Left lung (tissue), 10 donors: ENCODE measurements around the gene DHX9. TPM values are rescaled to one million over a fixed set of nuclear protein-coding genes. Genes with fewer than 3 reads are reported as not detected.

ENCODE experiments used
- ATAC-seq: fragments of 200-7000 bp; cut with Tn5 transposase; one replicate; pipeline ENCODE4 v1.9.1; 2020; ENCODE audit warnings: moderate library complexity
- DNase-seq, 4 donors: peaks; one replicate each; pipeline ENCODE4 v3.0.0-alpha.2; 2013 to 2020
- H3K27ac ChIP-seq, 2 donors: fragments of 200-600 bp; sonication (generic) in 1 of 2; one replicate each; pipeline versions ENCODE4 v1.5.0 to v1.8.0; 2020 to 2021
- H3K27me3 ChIP-seq, 2 donors: fragments of 200-600 bp; sonication (generic) in 1 of 2; one replicate each; pipeline versions ENCODE4 v1.5.0 to v1.8.0; 2020 to 2021
- H3K36me3 ChIP-seq, 2 donors: fragments of 200-600 bp; sonication (generic) in 1 of 2; one replicate each; pipeline versions ENCODE4 v1.5.0 to v1.8.0; 2020 to 2021
- H3K4me1 ChIP-seq, 2 donors: fragments of 200-600 bp; one replicate each; pipeline ENCODE4 v1.8.0; 2021
- H3K4me3 ChIP-seq, 2 donors: fragments of 200-600 bp; sonication (generic) in 1 of 2; one replicate each; pipeline versions ENCODE4 v1.5.0 to v1.8.0; 2020 to 2021; ENCODE audit warnings: mild to moderate bottlenecking in 1 of 2
- H3K9me3 ChIP-seq, 2 donors: fragments of 200-600 bp; sonication (generic) in 1 of 2; one replicate each; pipeline versions ENCODE4 v1.5.0 to v1.8.0; 2020 to 2021
- CTCF ChIP-seq, 2 donors: fragments of 200-600 bp; sonication (generic) in 1 of 2; IDR thresholded peaks; one replicate each; pipeline versions ENCODE4 v1.5.0 to v1.8.0; 2021; ENCODE audit warnings: antibody characterized with exemption in 2 of 2
- intact Hi-C, 2 donors: fragments of 100-400 bp; cut with DNase I; formaldehyde crosslinking; loops; one replicate each; pipeline versions ENCODE4 v1.11.2 to v1.14.2; 2022
- polyA plus RNA-seq, 6 donors: library from polyadenylated mRNA; unstranded; fragments of 120-200 nt; gene quantifications; one replicate each; pipeline ENCODE4 v1.2.1, GENCODE V29; 2013; ENCODE audit not compliant: insufficient read length in 6 of 6
- total RNA-seq, 2 donors: library from RNA; stranded (reverse); fragmentation: NEBNext Ultra II Directional; extraction: Animal tissue kit (Norgen Biotek cat#: 25700); gene quantifications; one replicate each; pipeline ENCODE4 v1.2.1, GENCODE V29; 2021
- donor health status: DM: no; HTN: yes; CAD: no.
- donor health status: DM: no; HTN: no; CAD: no.

DHX9 gene
- total and polyA plus RNA-seq, 8 donors = 109 to 269 (median 242) TPM

GRCh38 chr1:182834326-182834725 is 4.8 kb upstream of the DHX9 start:
- intact Hi-C loops = no loop called here
- Histone ChIP-seq H3K4me3 (no peak overlapping the region), H3K27me3 (no peaks in the 10 kb centered on the region), H3K36me3 (peaks cover 0 to 23% of the 10 kb centered on the region in 2 donors), H3K4me1 (peaks cover 0 to 7% of the 10 kb centered on the region in 2 donors), H3K9me3 (no peaks in the 10 kb centered on the region), H3K27ac (no peak overlapping the region)
- no peak for ATAC-seq
- no peak for TF ChIP-seq CTCF (IDR thresholded peaks at IDR 0.05)
- no peak for DNase-seq

DNA sequence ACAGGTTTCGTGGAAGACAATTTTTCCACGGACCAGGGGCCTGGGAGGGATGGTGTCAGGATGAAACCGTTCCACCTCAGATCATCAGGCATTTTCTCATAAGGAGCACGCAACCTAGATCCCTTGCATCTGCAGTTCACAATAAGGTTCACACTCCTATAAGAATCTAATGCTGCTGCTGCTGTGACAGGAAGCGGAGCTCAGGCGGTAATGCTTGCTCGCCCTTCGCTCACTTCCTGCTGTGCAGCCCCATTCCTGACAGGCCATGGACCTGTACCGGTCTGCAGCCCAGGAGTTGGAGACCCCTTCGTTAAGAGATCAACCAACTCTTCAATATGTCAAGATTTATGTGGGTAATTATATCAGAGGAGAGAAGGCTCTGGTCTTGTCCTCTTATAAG is 3.3 kb upstream of the DHX9 start:
- Histone ChIP-seq H3K27me3 (no peaks in the 10 kb centered on the region), H3K4me1 (peaks cover 5 to 16% of the 10 kb centered on the region in 2 donors), H3K4me3 (no peak overlapping the region), H3K27ac (no peak overlapping the region), H3K36me3 (peaks cover 0 to 8% of the 10 kb centered on the region in 2 donors), H3K9me3 (no peaks in the 10 kb centered on the region)
- no peak for DNase-seq
- no peak for ATAC-seq
- no peak for TF ChIP-seq CTCF (IDR thresholded peaks at IDR 0.05)
- intact Hi-C loops = no loop called here

DNA sequence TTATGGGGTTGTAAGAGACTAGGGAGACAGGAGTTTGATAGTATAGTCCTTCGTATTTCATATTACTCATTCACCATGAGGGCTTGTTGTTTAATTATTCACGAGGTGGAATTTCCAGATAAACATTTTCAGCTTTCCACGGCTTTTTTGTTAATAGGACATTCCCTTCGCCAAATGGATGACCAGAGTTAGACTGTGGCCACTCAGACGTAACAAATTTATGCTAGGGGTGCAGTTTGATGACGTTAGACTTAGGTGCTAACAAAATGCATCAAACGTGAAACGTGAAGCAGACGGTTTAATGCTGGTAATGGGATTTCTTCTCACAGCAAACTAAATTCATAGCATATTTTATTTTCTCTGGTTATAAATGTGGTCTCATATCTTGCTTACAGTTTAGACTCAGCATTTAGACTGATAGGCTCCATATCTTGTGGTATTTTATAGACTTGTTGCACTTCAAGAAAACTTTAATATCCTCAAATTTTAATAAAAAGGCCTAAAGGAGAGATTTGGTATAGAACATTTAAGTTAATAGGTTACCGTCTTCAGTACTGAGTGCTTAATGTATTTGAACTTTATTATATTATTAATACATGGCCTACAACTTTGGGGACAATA is 2.3 kb downstream of the DHX9 start:
- no peaks in the 10 kb centered on the region for H3K27me3 ChIP-seq
- ATAC-seq (no peak), DNase-seq (no peak)
- H3K27ac ChIP-seq = no peak overlapping the region
- H3K4me3 ChIP-seq = peak overlapping the region; percentile 78 to 82
- H3K36me3 ChIP-seq = peaks cover 0 to 40% of the 10 kb centered on the region in 2 donors
- H3K9me3 ChIP-seq = no peaks in the 10 kb centered on the region
- peaks cover 25 to 42% of the 10 kb centered on the region in 2 donors for H3K4me1 ChIP-seq
- no peak for TF ChIP-seq CTCF (IDR thresholded peaks at IDR 0.05)
- intact Hi-C loops = no loop called here

DNA sequence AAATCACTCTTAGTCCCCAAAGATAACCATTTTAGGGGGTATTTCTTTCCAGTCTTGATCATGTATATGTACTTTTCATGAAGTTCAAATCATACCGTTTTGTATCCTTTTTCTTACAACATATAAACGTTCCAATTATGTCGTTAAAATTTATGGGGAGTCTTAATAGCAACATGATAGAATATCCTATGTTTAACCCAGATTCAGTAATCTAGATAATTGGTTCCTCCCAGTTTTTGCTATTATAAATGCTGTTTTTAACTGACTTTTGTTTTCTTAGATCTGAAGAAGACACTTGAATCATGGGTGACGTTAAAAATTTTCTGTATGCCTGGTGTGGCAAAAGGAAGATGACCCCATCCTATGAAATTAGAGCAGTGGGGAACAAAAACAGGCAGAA is 3.1 kb downstream of the DHX9 start:
- Histone ChIP-seq H3K4me3 (no peak overlapping the region), H3K27ac (no peak overlapping the region), H3K9me3 (no peaks in the 10 kb centered on the region), H3K36me3 (peaks cover 0 to 47% of the 10 kb centered on the region in 2 donors), H3K27me3 (no peaks in the 10 kb centered on the region), H3K4me1 (peaks cover 25 to 42% of the 10 kb centered on the region in 2 donors)
- no peak for DNase-seq
- TF ChIP-seq CTCF (IDR thresholded peaks at IDR 0.05) = no peak
- intact Hi-C loops = no loop called here
- ATAC-seq = no peak

- no peak overlapping the region for H3K4me3 ChIP-seq
- peaks cover 0 to 78% of the 10 kb centered on the region in 2 donors for H3K36me3 ChIP-seq
- ATAC-seq = no peak
- no peak overlapping the region for H3K27ac ChIP-seq
- H3K9me3 ChIP-seq = no peaks in the 10 kb centered on the region
- H3K4me1 ChIP-seq = peaks cover 24 to 31% of the 10 kb centered on the region in 2 donors
- TF ChIP-seq CTCF (IDR thresholded peaks at IDR 0.05) = no peak
- intact Hi-C loops = no loop called here
- H3K27me3 ChIP-seq = no peaks in the 10 kb centered on the region
- no peak for DNase-seq
Measured at GRCh38 chr1:182845379-182845778, 6.2 kb downstream of the DHX9 start.
